Keratinocyte (primary cell): ENCODE measurements around the gene LDLRAD4. TPM values are rescaled to one million over a fixed set of nuclear protein-coding genes. Genes with fewer than 3 reads are reported as not detected.

ENCODE experiments used
- DNase-seq: peaks from one replicate; pipeline ENCODE4 v3.0.0-alpha.2; 2011; ENCODE audit warnings: low read depth, missing footprints, low spot score
- FAIRE-seq: peaks from 2 replicates; lab custom pipeline; 2011; peaks lifted over from hg19 to GRCh38; lab: Jason Lieb, UNC
- H2AFZ ChIP-seq: 2 replicates; pipeline ENCODE4 v1.6.0; 2012; ENCODE audit warnings: low read length, control low read depth, inconsistent platforms; ENCODE audit not compliant: control insufficient read depth
- H3K27ac ChIP-seq: 2 replicates; pipeline ENCODE4 v1.5.1; 2011; ENCODE audit warnings: low read length; ENCODE audit not compliant: control insufficient read depth, insufficient read depth
- H3K27me3 ChIP-seq: 3 replicates; pipeline ENCODE4 v1.6.0; 2011; ENCODE audit warnings: low read length; ENCODE audit not compliant: control insufficient read depth, insufficient read depth; ENCODE audit errors: extremely low read depth
- H3K36me3 ChIP-seq, 2 experiments: 2 replicates in 1 of 2; 3 replicates in 1 of 2; pipeline ENCODE4 v1.5.1; 2011; ENCODE audit warnings: low read length in 2 of 2, mild to moderate bottlenecking in 1 of 2; ENCODE audit not compliant: control insufficient read depth in 2 of 2, insufficient read depth in 2 of 2; ENCODE audit errors: extremely low read depth in 1 of 2
- H3K4me1 ChIP-seq: 3 replicates; pipeline ENCODE4 v1.5.1; 2011; ENCODE audit warnings: low read length; ENCODE audit not compliant: control insufficient read depth, insufficient read depth; ENCODE audit errors: extremely low read depth
- H3K4me2 ChIP-seq: 3 replicates; pipeline ENCODE4 v1.6.0; 2011; ENCODE audit warnings: low read depth, low read length; ENCODE audit not compliant: control insufficient read depth, insufficient read depth; ENCODE audit errors: extremely low read depth
- H3K4me3 ChIP-seq, 3 experiments: fragments of 200-600 bp in 1 of 3; sonication (generic) in 1 of 3; 2 replicates in 2 of 3; 3 replicates in 1 of 3; pipeline ENCODE4 v1.5.1; 2011 to 2016; ENCODE audit warnings: low read length in 3 of 3, mild to moderate bottlenecking in 3 of 3, control low read depth in 2 of 3, inconsistent platforms in 1 of 3, low read depth in 1 of 3, mixed read lengths in 1 of 3, mixed run types in 1 of 3, moderate library complexity in 1 of 3; ENCODE audit not compliant: control insufficient read depth in 2 of 3, insufficient read depth in 2 of 3; ENCODE audit errors: extremely low read depth in 1 of 3
- H3K79me2 ChIP-seq: 2 replicates; pipeline ENCODE4 v1.6.0; 2012; ENCODE audit warnings: low read length; ENCODE audit not compliant: control insufficient read depth, insufficient read depth
- H3K9ac ChIP-seq: 3 replicates; pipeline ENCODE4 v1.6.0; 2011; ENCODE audit warnings: low read length; ENCODE audit not compliant: control insufficient read depth, insufficient read depth; ENCODE audit errors: extremely low read depth
- H3K9me1 ChIP-seq: 3 replicates; pipeline ENCODE4 v1.6.0; 2011; ENCODE audit warnings: low read length; ENCODE audit not compliant: control insufficient read depth, insufficient read depth; ENCODE audit errors: extremely low read depth
- H3K9me3 ChIP-seq: 2 replicates; pipeline ENCODE4 v1.5.1; 2012; ENCODE audit warnings: low read depth, low read length; ENCODE audit not compliant: control insufficient read depth
- H4K20me1 ChIP-seq: 3 replicates; pipeline ENCODE4 v1.6.0; 2011; ENCODE audit warnings: low read length; ENCODE audit not compliant: control insufficient read depth, insufficient read depth; ENCODE audit errors: extremely low read depth
- CTCF ChIP-seq, 3 experiments: IDR thresholded peaks in 1 of 3; conservative IDR thresholded peaks in 1 of 3; optimal IDR thresholded peaks in 1 of 3; 2 replicates in 2 of 3; 3 replicates in 1 of 3; pipeline versions ENCODE3 to v1.5.1; 2011; ENCODE audit warnings: low read length in 3 of 3, mild to moderate bottlenecking in 3 of 3, moderate library complexity in 2 of 3, control low read depth in 1 of 3, inconsistent platforms in 1 of 3; ENCODE audit not compliant: insufficient read depth in 2 of 3; ENCODE audit errors: extremely low read depth in 1 of 3
- EZH2 ChIP-seq: IDR thresholded peaks from one replicate; pipeline ENCODE4 v1.6.1; 2012; ENCODE audit warnings: inconsistent platforms, mild to moderate bottlenecking, low read length, moderate library complexity
- dilution Hi-C: fragments of 300-500 bp; cut with MboI; formaldehyde crosslinking; loops from one replicate; pipeline ENCODE4 v1.7.0; 2020; ENCODE audit warnings: low sequenced_read_pairs; ENCODE audit not compliant: extremely low pct_ligation_motif_present
- polyA plus RNA-seq, 5 experiments: library from polyadenylated mRNA; depleted of rRNA in 3 of 5; stranded (reverse) in 3 of 5; stranded (forward) in 1 of 5; unstranded in 1 of 5; fragments of >200 nt; gene quantifications; 1 replicate in 1 of 5; 2 replicates in 3 of 5; 3 replicates in 1 of 5; pipeline versions ENCODE4 v1.2.1 to v1.2.3, GENCODE V29; 2011 to 2012; ENCODE audit warnings: missing spikeins in 2 of 5, low read depth in 1 of 5, low replicate concordance in 1 of 5

LDLRAD4 gene
- polyA plus RNA-seq, 1 donor (not counting 4 experiments of a cell fraction or from before 2014, with no cell fraction given), result not detected

DNA sequence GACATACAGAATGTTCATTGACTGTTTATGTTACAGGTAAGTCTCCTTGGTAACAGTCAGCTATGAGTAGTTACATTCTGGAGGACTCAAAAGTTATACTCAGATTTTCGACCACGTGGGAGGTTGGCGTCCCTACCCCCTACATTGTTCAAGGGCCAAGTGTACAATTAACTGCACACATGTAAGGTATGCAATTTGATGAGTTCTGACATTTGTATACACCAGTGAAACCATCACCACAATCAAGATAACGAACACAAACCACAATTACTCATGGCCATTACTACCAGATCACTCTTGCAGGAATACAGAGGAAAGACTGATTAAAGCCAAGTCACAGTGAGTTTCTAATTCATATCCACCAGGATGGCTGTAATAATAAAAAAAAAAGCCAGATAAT is 39.6 kb upstream of the LDLRAD4 start:
- TF ChIP-seq CTCF (optimal IDR thresholded peaks at IDR 0.05 in 1 of 3, IDR thresholded peaks at IDR 0.05 in 1 of 3, conservative IDR thresholded peaks at IDR 0.05 in 1 of 3; ENCODE audit: extremely low read depth in 1 of 3, insufficient read depth in 2 of 3, low read length in 3 of 3) (no peak), EZH2 (no peak)
- no peaks in the 10 kb centered on the region for H4K20me1 ChIP-seq
- dilution Hi-C loops, result no loop called here
- no peak overlapping the region for H3K9ac ChIP-seq
- no peak overlapping the region for H3K4me3 ChIP-seq
- H3K36me3 ChIP-seq, result no peaks in the 10 kb centered on the region
- H3K4me2 ChIP-seq, result no peak overlapping the region
- no peaks in the 10 kb centered on the region for H3K27me3 ChIP-seq
- DNase-seq (no peak), FAIRE-seq (no peak)
- H3K79me2 ChIP-seq, result no peaks in the 10 kb centered on the region
- H3K9me1 ChIP-seq, result no peaks in the 10 kb centered on the region
- H3K27ac ChIP-seq, result no peak overlapping the region
- H3K4me1 ChIP-seq, result no peaks in the 10 kb centered on the region
- no peak overlapping the region for H2AFZ ChIP-seq
- H3K9me3 ChIP-seq, result no peaks in the 10 kb centered on the region

GRCh38 chr18:13179566-13180113 is 38.9 kb upstream of the LDLRAD4 start:
- dilution Hi-C loops, result no loop called here
- Histone ChIP-seq H3K9me1 (no peaks in the 10 kb centered on the region), H3K9me3 (no peaks in the 10 kb centered on the region), H3K4me1 (no peaks in the 10 kb centered on the region), H4K20me1 (no peaks in the 10 kb centered on the region), H3K36me3 (no peaks in the 10 kb centered on the region), H3K4me2 (no peak overlapping the region), H2AFZ (no peak overlapping the region), H3K9ac (no peak overlapping the region), H3K4me3 (no peak overlapping the region), H3K79me2 (no peaks in the 10 kb centered on the region), H3K27ac (no peak overlapping the region), H3K27me3 (no peaks in the 10 kb centered on the region)
- DNase-seq (no peak), FAIRE-seq (no peak)
- no peak for TF ChIP-seq EZH2
- no peak for TF ChIP-seq CTCF (optimal IDR thresholded peaks at IDR 0.05 in 1 of 3, IDR thresholded peaks at IDR 0.05 in 1 of 3, conservative IDR thresholded peaks at IDR 0.05 in 1 of 3; ENCODE audit: extremely low read depth in 1 of 3, insufficient read depth in 2 of 3, low read length in 3 of 3)
